Heart right ventricle (tissue), 16 donors: ENCODE measurements around the gene C3orf20. TPM values are rescaled to one million over a fixed set of nuclear protein-coding genes. Genes with fewer than 3 reads are reported as not detected.

Source experiments
- ATAC-seq, 8 donors: fragments of 200-7000 bp; cut with Tn5 transposase; one replicate each; pipeline ENCODE4 v1.9.1; 2020; ENCODE audit warnings: mild to moderate bottlenecking in 8 of 8, moderate library complexity in 8 of 8, moderate number of reproducible peaks in 1 of 8
- DNase-seq, 2 donors: peaks; one replicate each; pipeline ENCODE4 v3.0.0-alpha.2; 2020
- H3K27ac ChIP-seq, 10 donors: fragments of 200-600 bp; sonication (generic) in 2 of 10; one replicate each; pipeline versions ENCODE4 v1.5.0 to v1.8.0; 2020 to 2022; ENCODE audit warnings: mild to moderate bottlenecking in 3 of 10
- H3K27me3 ChIP-seq, 7 donors: fragments of 200-600 bp; one replicate each; pipeline ENCODE4 v1.8.0; 2021 to 2022; ENCODE audit warnings: mild to moderate bottlenecking in 2 of 7
- H3K36me3 ChIP-seq, 9 donors: fragments of 200-600 bp; sonication (generic) in 1 of 9; one replicate each; pipeline versions ENCODE4 v1.5.0 to v1.8.0; 2020 to 2022; ENCODE audit warnings: mild to moderate bottlenecking in 2 of 9
- H3K4me1 ChIP-seq, 9 donors: fragments of 200-600 bp; sonication (generic) in 1 of 9; one replicate each; pipeline versions ENCODE4 v1.5.0 to v1.8.0; 2020 to 2022; ENCODE audit warnings: mild to moderate bottlenecking in 4 of 9
- H3K4me3 ChIP-seq, 10 donors: fragments of 200-600 bp; sonication (generic) in 2 of 10; one replicate each; pipeline versions ENCODE4 v1.5.0 to v1.8.0; 2020 to 2022; ENCODE audit warnings: mild to moderate bottlenecking in 7 of 10, moderate library complexity in 2 of 10
- H3K9me3 ChIP-seq, 11 donors: fragments of 200-600 bp in 10 of 11; sonication (generic) in 2 of 11; one replicate each; pipeline versions ENCODE4 v1.5.0 to v1.8.0; 2013 to 2022; ENCODE audit warnings: mild to moderate bottlenecking in 2 of 11, control low read depth in 1 of 11, moderate library complexity in 1 of 11
- WGBS, 2 donors: extraction: QIAGEN DNeasy Blood & Tissue Kit; methylation state at CpG; one replicate each; pipeline ENCODE4 v1.1.7; 2013; ENCODE audit warnings: inconsistent platforms in 1 of 2; 5-methylcytosine and 5-hydroxymethylcytosine counted together
- intact Hi-C, 10 donors: fragments of 100-400 bp; cut with DNase I; formaldehyde crosslinking; loops; one replicate each; pipeline versions ENCODE4 v1.11.1 to v1.14.2; 2022
- polyA plus RNA-seq, 2 donors: library from polyadenylated mRNA; stranded (reverse); fragments of 200-250 nt; gene quantifications; one replicate each; pipeline ENCODE4 v1.2.3, GENCODE V29; 2013
- total RNA-seq, 10 donors: library from RNA; stranded (reverse); fragmentation: NEBNext Ultra II Directional in 3 of 10; extraction: Animal tissue kit (Norgen Biotek cat#: 25700) in 3 of 10; gene quantifications; one replicate each; pipeline versions ENCODE4 v1.2.1 to v1.2.4, GENCODE V29; 2021 to 2023
- TF ChIP-seq, protein P1 (sequence below), 9 donors: fragments of 200-600 bp; sonication (generic) in 2 of 9; IDR thresholded peaks; one replicate each; pipeline versions ENCODE4 v1.5.0 to v1.8.0; 2021 to 2022; ENCODE audit warnings: antibody characterized with exemption in 9 of 9, mild to moderate bottlenecking in 5 of 9, moderate library complexity in 1 of 9
- donor health status: Arrhythmogenic right ventricular cardiomyopathy.
- donor health status: ischemic (EF 13 %, LVEDD 7.1; RV severe dilation, severe dysfunction).
- donor health status: healthy with polysubstance abuse.
- donor health status: DM: no; HTN: yes; CAD: no.
- donor health status: DM: no; HTN: no; CAD: no.
- donor health status: ischemic (EF 25% LVEDD 6.9; RV normal size, moderate dysfunction).
- donor health status: ischemic (EF 25% LVEDD 5.7; RV mildly dilated, moderate dysfunction).
- donor health status: healthy.
- donor health status: DM: yes; HTN: yes; CAD: no.
- donor health status: Ischemic cardiomyopathy.
- donor health status: ischemic (EF 35%, LVEDD 5.7; RV mildly dilated, moderate dysfunction).
- donor health status: nonischemic (EF 11% LVEDD 7.7; RV severe dilation, severe dysfunction).
- donor health status: DM: yes; HTN: yes; CAD: no.
- donor health status: PGD.
- donor health status: ischemic (EF 29% LVEDD 5.4; RV normal size, mild dysfunction).
- donor health status: nonischemic (EF 23%, LVEDD 6.1; RV moderate dilation, normal function).

The C3orf20 gene
- total and polyA plus RNA-seq, 12 donors: 0.10 to 0.36 (median 0.16) TPM; not detected in 7

DNA sequence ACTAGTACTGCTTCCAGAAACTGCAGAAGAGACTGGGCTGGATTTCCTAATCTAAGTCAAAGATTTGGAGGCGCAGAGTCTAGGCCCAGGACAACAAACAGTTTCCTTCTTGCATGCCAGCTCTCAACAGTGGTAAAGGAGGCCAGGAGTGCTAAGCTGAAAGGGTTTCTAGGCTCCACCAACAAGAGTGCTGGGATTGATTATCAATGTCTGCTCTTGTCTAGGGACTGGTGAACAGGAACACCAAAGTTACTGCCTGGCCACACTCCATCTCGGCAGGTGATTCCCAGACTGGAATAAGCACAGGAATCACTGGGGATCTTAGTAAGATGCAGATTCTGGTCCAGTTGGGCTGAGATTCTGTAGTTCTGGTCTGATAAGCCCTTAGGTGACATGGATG, 121.1 kb downstream of the C3orf20 start:
- DNase-seq: no peak
- ATAC-seq: no peak
- H3K4me3 ChIP-seq: no peak overlapping the region
- H3K36me3 ChIP-seq: no peaks in the 10 kb centered on the region
- H3K9me3 ChIP-seq: no peaks in the 10 kb centered on the region
- peaks cover 14 to 56% (median 35%) of the 10 kb centered on the region in 9 donors for H3K4me1 ChIP-seq
- intact Hi-C loops: loop anchor here in 2 of 10 donors (5.0 to 10.0 kb wide), 2 partner anchors 49 to 116 kb away; no protein-coding TSS in a partner anchor
- H3K27me3 ChIP-seq: peaks cover 0 to 11% (median 0%) of the 10 kb centered on the region in 7 donors
- peak overlapping the region in 1 of 10 donors; percentile 25 for H3K27ac ChIP-seq
- WGBS, 2 donors: 46 to 62% methylated on average over 2 of the region's 2 CpGs
- TF ChIP-seq, protein P1, sequence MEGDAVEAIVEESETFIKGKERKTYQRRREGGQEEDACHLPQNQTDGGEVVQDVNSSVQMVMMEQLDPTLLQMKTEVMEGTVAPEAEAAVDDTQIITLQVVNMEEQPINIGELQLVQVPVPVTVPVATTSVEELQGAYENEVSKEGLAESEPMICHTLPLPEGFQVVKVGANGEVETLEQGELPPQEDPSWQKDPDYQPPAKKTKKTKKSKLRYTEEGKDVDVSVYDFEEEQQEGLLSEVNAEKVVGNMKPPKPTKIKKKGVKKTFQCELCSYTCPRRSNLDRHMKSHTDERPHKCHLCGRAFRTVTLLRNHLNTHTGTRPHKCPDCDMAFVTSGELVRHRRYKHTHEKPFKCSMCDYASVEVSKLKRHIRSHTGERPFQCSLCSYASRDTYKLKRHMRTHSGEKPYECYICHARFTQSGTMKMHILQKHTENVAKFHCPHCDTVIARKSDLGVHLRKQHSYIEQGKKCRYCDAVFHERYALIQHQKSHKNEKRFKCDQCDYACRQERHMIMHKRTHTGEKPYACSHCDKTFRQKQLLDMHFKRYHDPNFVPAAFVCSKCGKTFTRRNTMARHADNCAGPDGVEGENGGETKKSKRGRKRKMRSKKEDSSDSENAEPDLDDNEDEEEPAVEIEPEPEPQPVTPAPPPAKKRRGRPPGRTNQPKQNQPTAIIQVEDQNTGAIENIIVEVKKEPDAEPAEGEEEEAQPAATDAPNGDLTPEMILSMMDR (IDR thresholded peaks at IDR 0.05): no peak

DNA sequence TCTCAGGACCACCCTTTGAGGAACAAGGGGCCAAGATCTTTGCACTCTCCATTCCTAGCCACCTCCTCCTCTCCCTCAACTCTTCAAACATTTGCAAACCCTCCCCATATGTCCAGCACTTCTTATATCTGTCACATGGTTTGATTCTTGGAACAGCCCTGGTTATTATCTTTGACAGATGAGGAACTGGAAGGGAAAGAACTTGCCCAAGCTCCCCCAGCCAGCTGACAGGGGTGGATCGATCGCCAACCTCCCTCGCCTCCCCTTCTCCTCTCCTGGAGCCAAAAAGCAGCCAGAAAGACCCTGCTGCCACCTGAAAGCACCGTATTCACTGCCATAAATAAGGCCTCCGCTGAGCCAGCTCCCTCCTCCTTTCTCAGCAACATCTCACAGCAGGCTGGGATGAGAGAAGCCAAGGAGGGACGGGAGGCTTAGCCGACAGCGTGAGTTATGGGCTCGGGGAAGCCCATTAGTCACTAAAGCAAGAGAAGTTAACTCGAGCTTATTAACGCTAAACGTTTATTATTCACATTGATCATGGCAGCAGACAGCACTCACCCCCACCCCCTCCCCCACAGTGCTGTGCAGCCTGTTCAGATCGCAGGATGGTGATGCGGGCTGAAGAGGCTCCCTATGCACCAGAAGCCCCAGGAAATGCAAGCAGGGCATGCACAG, 121.6 kb downstream of the C3orf20 start:
- Histone ChIP-seq H3K27ac (peak overlapping the region in 1 of 10 donors; percentile 25), H3K4me1 (peaks cover 11 to 51% (median 33%) of the 10 kb centered on the region in 9 donors), H3K27me3 (peaks cover 0 to 6% (median 0%) of the 10 kb centered on the region in 7 donors), H3K9me3 (no peaks in the 10 kb centered on the region), H3K36me3 (no peaks in the 10 kb centered on the region), H3K4me3 (no peak overlapping the region)
- WGBS, 2 donors: 60 to 73% methylated on average over 14 of the region's 14 CpGs
- ATAC-seq (no peak), DNase-seq (no peak)
- intact Hi-C loops: loop anchor here in 2 of 10 donors (5.0 to 10.0 kb wide), 2 partner anchors 48 to 116 kb away; no protein-coding TSS in a partner anchor
- TF ChIP-seq, protein P1 (IDR thresholded peaks at IDR 0.05): no peak

DNA sequence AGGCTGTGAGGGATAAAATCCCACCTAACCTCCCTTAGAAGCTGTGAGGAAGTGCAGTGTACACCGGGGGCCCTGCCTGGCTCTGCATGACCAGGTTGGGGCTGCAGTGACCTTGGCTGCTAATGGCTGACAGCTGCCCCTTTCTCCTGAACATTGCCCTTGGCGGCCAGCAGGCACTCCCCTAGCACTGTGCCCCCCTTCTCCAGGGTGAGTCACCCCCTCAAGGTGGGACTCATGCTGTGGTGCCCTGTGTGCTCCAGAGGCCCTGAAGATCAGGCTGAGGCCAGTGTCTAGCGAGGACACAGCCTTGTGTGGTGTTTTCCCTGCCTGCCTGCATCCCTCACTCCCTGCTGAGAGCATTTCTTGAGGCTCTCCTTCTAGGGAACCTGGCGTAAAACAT, 122.8 kb downstream of the C3orf20 start:
- TF ChIP-seq, protein P1 (IDR thresholded peaks at IDR 0.05): no peak
- H3K36me3 ChIP-seq: no peaks in the 10 kb centered on the region
- intact Hi-C loops: loop anchor here in 2 of 10 donors (5.0 to 10.0 kb wide), 2 partner anchors 47 to 115 kb away; no protein-coding TSS in a partner anchor
- H3K4me1 ChIP-seq: peaks cover 7 to 41% (median 25%) of the 10 kb centered on the region in 9 donors
- ATAC-seq: no peak
- H3K4me3 ChIP-seq: no peak overlapping the region
- WGBS, 2 donors: 83 to 85% methylated on average over 4 of the region's 4 CpGs
- peaks cover 0 to 3% (median 0%) of the 10 kb centered on the region in 7 donors for H3K27me3 ChIP-seq
- DNase-seq: no peak
- no peaks in the 10 kb centered on the region for H3K9me3 ChIP-seq
- H3K27ac ChIP-seq: no peak overlapping the region

DNA sequence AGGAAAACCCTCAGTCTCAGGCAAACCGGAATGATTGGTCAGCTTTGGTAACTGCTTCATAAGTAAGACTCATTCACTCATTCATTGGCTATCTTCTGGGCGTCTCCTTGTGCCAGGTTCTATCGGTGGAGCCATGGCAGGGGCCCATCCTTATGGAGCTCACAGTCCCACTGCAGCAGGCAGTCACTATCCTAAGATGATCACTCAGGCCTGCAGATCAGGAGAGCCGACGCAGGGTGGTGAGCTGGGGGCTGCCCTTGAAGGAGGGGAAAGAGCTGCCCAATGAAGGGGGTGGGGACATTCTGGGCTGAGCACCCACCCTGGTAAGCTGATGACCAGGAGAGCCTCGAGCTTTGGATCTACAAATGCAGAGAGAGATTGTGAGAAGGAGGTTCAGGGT, 123.3 kb downstream of the C3orf20 start:
- intact Hi-C loops: loop anchor here in 2 of 10 donors (5.0 to 10.0 kb wide), 2 partner anchors 47 to 114 kb away; no protein-coding TSS in a partner anchor
- no peak for ATAC-seq
- WGBS, 2 donors: 89 to 91% methylated on average over 6 of the region's 6 CpGs
- DNase-seq: no peak
- H3K9me3 ChIP-seq: no peaks in the 10 kb centered on the region
- peaks cover 2 to 41% (median 20%) of the 10 kb centered on the region in 9 donors for H3K4me1 ChIP-seq
- H3K36me3 ChIP-seq: no peaks in the 10 kb centered on the region
- peaks cover 0 to 7% (median 0%) of the 10 kb centered on the region in 7 donors for H3K27me3 ChIP-seq
- H3K4me3 ChIP-seq: no peak overlapping the region
- no peak overlapping the region for H3K27ac ChIP-seq
- TF ChIP-seq, protein P1 (IDR thresholded peaks at IDR 0.05): no peak
